Ammon's horn (tissue), 1 donor: Measurements from ENCODE around the gene LYPLAL1.
"Not testable (repeated sequence)": the region's sequence is repeated elsewhere in the genome, so short reads cannot be mapped to it uniquely, and the experiment has no call there.

ENCODE experiments used
- DNase-seq: peaks from one replicate; pipeline ENCODE4 v3.0.0-alpha.2; 2016; ENCODE audit warnings: low spot score

Gene LYPLAL1

DNA sequence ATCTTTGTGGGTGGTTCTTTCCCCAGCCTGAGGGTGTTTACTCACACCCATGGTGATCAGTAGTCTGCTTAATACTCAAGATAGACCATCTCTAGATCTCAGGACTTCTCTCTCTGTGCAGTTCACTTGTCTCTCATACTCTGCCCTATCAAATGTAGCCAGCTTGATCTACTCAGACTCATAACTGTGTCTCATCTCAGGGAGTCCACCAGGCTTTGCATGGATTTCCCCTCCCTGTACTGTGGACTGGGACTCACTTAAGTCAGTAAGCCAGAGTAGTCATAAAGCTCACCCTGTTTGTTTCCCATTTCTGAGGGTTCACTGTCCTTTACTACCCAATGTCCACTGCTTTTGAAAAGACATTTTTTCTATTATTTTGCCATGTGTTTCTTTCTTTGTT is 41.8 kb downstream of the LYPLAL1 start:
- no peak for DNase-seq

- no peak for DNase-seq
These were observed 47.3 kb downstream of the LYPLAL1 start for GRCh38 chr1:219220945-219221344.

DNA sequence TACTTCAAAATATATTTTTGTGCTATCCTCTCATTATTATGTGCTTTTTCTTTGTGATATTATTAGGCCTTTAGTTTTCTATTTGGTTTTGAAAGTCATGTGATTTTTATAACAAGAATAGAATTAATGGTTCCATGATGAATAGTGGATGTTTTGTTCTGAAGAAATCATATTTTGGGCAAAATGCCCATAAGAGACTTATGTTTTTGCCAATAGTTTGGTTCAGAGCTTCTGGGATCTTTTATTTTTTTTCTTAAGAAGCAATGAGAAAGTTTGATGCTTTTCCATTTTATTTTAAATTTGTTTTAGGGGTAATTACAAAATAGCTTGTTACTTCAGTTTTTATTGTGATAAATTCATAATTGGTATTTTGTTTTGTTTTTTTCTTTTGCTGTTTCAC is 49.8 kb downstream of the LYPLAL1 start:
- DNase-seq, result no peak

DNA sequence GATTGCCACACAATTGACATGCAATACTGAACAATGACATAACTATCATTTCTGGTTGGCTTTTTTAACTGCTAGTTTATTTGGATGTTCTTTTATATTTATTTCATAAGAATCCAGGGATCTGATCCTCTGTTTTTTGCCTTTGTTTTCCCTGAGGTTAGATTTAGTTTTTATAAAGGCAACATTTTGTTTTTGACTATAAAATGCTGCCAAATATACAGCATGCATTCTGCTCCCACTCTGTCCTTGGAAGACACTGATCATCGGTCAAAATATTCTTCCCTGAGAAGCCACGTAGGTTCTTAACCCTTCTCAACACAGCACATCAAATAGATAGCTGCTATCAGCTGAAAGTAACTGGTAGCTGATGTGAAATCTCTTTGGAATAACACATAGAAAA is 52.5 kb downstream of the LYPLAL1 start:
- DNase-seq, result no peak

GRCh38 chr1:219227360-219228057 is 53.8 kb downstream of the LYPLAL1 start:
- DNase-seq, result no peak

- no peak for DNase-seq
These were observed 54.4 kb downstream of the LYPLAL1 start for GRCh38 chr1:219228058-219228419.

- no peak for DNase-seq
These were observed 59.2 kb downstream of the LYPLAL1 start for GRCh38 chr1:219232890-219233289.

- DNase-seq, result no peak
These were observed 62.3 kb downstream of the LYPLAL1 start for GRCh38 chr1:219235903-219236481.

- DNase-seq, result no peak
These were observed 63.4 kb downstream of the LYPLAL1 start for GRCh38 chr1:219236933-219237610.

DNA sequence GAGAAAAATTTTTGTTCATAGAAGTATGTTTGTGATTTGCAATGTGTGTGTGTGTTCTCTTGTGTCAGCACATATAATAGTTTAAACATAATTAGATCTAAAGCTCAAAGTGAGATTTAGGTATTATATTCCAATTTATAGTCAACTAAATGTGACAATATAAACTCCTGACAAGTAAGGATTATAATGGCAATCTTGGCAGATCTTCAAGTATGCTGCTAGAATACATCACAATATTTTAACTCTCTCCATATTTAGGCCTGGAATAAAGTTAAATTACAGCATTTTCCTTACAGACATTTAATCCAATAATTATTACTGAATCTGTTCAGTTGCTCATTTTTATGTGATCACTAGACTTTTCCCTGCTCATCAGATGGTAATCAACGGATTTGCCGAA is 65.8 kb downstream of the LYPLAL1 start:
- DNase-seq, result no peak

DNA sequence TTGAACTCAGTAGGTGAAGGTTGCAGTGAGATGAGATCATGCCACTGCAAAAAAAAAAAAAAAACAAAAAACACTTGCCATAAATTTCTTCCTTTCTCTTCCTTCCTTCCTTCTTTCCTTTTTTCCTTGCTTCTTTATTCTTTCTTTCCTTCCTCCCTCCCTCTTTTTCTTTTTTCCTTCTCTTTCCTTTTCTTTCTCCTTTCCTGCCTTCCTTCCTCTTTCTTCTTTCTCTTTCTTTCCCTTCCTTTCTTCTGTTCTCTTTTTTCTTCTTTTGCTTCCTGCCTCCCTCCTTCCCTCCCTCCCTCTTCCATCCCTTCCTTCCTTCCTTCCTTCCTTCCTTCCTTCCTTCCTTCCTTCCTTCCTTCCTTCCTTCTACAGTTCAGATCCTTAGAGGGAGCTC is 71.2 kb downstream of the LYPLAL1 start:
- DNase-seq, result no peak

GRCh38 chr1:219247441-219247840 is 73.8 kb downstream of the LYPLAL1 start:
- no peak for DNase-seq

DNA sequence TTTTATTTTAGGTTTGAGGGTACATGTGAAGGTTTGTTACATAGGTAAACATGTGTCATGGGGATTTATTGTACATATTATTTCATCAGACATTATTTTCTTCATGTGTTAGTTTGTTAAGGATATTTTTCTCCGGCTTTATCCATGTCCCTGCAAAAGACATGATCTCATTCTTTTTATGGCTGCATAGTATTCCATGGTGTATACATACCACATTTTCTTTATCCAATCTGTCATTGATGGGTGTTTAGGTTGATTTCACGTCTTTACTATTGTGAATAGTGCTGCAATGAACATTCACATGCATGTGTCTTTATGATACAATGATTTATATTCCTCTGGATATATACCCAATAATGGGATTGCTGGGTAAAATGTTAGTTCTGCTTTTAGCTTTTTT is 76.8 kb downstream of the LYPLAL1 start:
- DNase-seq, result not testable (repeated sequence)

GRCh38 chr1:219257751-219258150 is 84.1 kb downstream of the LYPLAL1 start:
- DNase-seq, result no peak

- DNase-seq, result no peak
These were observed 87.8 kb downstream of the LYPLAL1 start for GRCh38 chr1:219261454-219261853.
